ENCODE measurements around the gene LRMDA.

DNA sequence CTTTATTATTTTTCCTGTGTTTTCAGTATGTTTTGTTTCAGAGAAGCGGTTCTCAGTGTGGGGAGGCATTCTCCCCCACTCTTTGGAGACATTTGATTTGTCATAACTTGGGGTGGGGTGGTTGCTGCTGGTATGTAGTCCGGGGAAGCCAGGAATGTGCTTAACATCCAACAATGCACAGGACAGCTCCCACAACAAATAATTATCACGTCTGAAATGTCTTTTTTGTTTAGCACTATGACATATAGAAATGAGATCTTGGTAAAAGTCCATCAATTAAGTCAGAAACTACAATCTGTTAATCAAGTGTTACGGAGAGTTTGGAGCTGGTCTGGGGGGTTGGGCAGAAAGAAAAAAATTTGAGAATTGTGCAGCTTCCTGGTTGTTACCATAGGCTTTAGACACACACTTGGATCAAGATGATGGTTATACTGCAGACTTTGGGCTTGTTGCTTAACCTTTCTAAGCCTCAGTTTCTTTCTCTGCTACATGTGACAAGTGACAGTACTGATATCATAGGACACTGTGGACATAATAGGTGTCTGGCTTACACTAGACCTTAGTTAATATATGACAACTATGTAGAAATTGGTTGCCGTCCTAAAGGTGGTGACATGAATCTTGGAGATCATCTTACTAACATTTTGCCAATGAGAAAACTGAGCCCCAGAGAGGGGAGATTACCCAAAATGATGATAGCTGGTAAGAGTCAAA lies 113.7 kb downstream of the LRMDA start:
- TF ChIP-seq CTCF (IDR thresholded peaks at IDR 0.05), result no peak
- TF ChIP-seq POLR2AphosphoS2 (conservative IDR thresholded peaks at IDR 0.05; ENCODE audit: low read length), result no peak
- TF ChIP-seq KDM5A (IDR thresholded peaks at IDR 0.05), result no peak
- TF ChIP-seq POLR2A (IDR thresholded peaks at IDR 0.05; ENCODE audit: low read length), result no peak
- no peak for TF ChIP-seq SMC3 (IDR thresholded peaks at IDR 0.05)
- TF ChIP-seq HMGXB4 (CRISPR knock-in tag; IDR thresholded peaks at IDR 0.05; ENCODE audit: borderline replicate concordance), result no peak
- no peak for TF ChIP-seq MAZ (IDR thresholded peaks at IDR 0.05; ENCODE audit: borderline replicate concordance, low read depth, low read length)
- TF ChIP-seq, protein P1, sequence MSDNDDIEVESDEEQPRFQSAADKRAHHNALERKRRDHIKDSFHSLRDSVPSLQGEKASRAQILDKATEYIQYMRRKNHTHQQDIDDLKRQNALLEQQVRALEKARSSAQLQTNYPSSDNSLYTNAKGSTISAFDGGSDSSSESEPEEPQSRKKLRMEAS (IDR thresholded peaks at IDR 0.05), result no peak
- TF ChIP-seq, protein P2, sequence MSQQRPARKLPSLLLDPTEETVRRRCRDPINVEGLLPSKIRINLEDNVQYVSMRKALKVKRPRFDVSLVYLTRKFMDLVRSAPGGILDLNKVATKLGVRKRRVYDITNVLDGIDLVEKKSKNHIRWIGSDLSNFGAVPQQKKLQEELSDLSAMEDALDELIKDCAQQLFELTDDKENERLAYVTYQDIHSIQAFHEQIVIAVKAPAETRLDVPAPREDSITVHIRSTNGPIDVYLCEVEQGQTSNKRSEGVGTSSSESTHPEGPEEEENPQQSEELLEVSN (IDR thresholded peaks at IDR 0.05; ENCODE audit: borderline replicate concordance, low read depth), result no peak
- no peak for TF ChIP-seq MYC (IDR thresholded peaks at IDR 0.05; ENCODE audit: borderline replicate concordance, low read length)

All from A549 (cell line).